GM21381 (cell line): ENCODE results near the gene AQP7.
A peak's percentile ranks its signal among the peaks of the same experiment; 100 is the strongest.
"Not testable (repeated sequence)": the region's sequence is repeated elsewhere in the genome, so short reads cannot be mapped to it uniquely, and the experiment has no call there.

ENCODE experiments used
- ATAC-seq: cut with Tn5 transposase; IDR thresholded peaks from one replicate; pipeline ENCODE4 v1.9.1; 2021; ENCODE audit warnings: mild to moderate bottlenecking, moderate library complexity; ENCODE audit not compliant: unreplicated experiment

Gene AQP7

GRCh38 chr9:33402371-33402770 lies at the start of gene AQP7:
Gene AQP7 (minus strand): TSS chr9:33402568. CDS start chr9:33401262, 1,306 bp downstream.
- not testable (repeated sequence) for ATAC-seq

GRCh38 chr9:33450621-33451146 lies 48.3 kb upstream of the AQP7 start:
- ATAC-seq: no peak

DNA sequence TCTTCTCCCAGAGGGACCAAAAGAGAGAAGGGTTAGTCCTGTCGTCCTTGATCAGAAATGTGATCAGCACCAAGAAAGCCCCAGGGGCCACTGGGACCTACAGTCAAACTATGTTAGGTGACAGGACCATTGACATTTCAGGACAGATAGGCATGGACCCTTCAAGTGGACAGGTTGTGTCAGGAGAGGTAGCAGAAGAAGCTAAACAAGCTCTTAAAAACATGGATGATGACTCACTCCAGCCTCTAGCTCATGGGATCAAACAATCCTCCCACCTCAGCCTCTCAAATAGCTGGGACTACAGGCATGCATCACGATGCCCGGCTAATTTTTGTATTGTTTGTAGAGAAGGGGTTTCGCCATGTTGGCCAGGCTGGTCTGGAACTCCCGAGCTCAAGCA lies 47.3 kb upstream of the AQP7 start:
- no peak for ATAC-seq

- ATAC-seq: no peak
These were observed 45.6 kb upstream of the AQP7 start for GRCh38 chr9:33447799-33448553.

DNA sequence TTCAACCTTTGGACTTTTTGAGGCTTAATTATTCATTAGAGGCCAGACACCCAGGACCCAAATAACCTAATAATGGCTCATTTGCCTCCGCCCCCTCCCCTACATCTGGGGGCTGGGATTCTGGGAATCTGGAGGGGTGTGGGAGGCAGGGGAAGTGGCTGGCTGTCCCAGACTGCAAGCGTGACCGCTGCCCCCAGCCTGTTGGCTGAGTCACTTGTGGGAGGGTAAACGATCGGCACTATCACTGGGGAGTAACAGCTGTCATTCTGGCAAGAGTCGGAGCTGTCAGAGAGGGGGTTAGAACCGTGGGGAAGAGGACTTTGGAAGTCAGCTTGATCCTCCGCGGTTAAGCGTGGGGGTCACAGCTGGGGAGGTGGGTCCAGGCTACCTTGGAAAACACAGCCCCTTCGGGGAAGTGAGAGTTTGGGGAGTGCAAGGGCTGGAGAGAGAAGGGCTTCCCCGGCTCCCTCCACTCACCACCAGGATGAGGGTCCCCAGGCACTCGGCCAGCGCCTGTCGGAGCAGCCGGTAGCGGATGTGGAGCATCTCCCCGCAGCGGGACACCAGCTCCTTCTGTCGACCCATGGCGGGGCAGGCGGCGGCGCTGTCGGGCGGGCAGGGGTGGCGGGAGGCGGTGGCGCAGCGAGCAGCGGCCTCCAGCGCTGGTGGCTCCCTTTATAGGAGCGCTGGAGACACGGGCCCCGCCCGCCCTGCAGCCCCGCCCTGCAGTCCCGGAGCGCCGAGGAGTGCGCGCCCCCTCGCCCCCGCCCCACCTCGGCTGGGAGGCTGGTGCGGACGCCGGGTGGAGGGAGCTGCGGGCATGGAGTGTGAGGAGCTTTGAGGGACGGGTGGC lies 44.8 kb upstream of the AQP7 start, which contains the start of gene AQP3:
AQP3 (minus strand) TSS at position 648 of the 853 bp plus-strand sequence; CDS start at position 585, 63 bp downstream.
- no peak for ATAC-seq

DNA sequence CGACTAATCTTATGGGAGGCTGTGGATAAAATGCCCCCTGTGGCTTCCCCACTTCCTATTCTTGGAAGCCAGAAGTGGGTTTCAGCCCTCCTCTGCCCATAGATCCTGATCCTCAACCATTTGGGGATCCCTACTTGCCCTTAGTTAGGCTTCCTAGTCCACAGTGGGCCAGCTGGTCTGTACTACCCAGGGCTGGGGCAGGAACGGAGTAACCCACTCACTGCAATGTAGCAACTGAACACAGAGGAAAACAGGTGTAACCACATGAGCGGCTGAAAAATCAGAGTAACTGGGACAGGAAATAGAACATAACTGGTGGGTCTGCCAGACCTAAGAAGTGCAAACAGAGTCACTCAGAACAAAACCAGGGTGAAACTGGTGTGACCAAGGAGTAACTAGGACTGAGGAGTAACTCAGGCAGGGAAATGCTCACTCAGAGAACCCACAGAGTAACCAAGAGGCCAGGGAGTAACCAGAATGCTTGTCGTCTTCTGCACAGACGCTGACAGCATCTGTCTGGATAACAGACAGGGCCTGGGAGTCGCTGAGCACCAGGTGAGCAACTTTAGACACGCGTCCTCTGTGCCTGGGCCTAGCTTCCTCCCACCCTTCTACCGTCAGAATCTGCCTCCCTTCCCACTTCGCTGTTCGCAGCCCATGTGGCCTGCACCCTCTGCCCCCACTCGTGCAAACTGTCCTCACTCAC lies 44.0 kb upstream of the AQP7 start:
- ATAC-seq: peak; percentile 85

GRCh38 chr9:33445389-33446239 lies 43.2 kb upstream of the AQP7 start:
- no peak for ATAC-seq

DNA sequence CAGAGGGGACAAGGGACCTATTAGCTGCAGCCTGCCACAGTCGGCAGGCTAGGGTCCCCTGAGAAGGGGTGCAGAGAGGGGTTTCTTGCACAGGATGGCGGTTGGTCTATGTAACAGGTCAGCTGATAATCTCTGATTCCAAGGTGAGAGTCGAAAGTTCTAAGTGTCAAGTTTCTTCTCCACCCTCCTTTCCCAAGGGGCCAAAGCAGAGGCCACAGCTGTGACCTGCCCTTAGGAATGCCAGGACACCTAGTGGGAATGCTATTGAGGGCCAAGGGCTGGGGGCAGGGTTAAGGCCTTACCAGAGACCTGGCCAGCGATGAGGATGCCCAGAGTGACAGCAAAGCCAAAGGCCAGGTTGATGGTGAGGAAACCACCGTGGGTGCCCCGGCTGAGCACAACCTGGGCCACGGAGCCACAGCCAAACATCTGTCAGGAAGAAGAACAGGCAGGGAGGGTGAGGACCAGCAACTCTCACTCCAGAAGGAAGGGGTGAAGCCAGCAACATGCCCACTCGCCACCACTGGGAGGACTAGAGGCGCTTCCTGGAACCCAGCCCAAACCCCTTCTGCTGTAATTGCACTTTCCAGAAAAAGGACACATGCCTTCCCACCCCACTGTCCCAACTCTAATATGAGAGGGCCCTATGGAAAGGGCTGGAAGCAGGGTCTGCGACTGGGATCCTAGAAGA lies 41.2 kb upstream of the AQP7 start:
- no peak for ATAC-seq

DNA sequence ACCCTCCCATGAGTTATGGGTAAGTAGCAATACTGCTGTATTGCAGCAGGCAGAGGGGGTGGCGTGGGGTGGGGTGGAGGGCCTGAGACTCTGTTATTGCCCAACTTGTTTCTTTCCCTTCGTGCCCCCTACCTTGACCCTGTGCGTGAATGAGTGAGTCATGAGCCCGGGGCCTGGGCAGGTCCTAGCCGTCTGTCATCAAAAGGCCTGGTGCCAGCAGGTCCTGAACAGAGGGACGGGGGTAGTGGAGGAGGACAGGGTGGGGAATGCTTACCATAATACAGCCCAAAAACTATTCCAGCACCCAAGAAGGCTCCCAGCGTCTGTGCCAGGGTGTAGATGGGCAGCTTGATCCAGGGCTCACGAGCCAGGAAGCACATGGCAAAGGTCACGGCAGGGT lies 40.7 kb upstream of the AQP7 start:
- no peak for ATAC-seq

DNA sequence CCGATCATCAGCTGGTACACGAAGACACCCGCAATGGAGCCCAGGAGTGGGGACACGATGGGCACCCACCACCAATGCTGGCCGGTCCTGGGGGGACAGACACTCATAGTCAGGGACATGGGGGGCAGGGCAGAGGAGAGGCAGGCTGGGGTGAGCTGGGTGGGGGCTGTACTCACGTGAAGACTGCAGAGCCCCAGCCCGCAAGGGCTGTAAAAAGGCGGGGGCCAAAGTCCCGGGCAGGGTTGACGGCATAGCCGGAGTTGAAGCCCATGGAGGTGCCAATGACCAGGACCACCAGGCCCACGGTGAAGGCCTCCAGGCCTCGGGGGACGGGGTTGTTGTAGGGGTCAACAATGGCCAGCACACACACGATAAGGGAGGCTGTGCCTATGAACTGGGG lies 39.8 kb upstream of the AQP7 start:
- ATAC-seq: no peak

DNA sequence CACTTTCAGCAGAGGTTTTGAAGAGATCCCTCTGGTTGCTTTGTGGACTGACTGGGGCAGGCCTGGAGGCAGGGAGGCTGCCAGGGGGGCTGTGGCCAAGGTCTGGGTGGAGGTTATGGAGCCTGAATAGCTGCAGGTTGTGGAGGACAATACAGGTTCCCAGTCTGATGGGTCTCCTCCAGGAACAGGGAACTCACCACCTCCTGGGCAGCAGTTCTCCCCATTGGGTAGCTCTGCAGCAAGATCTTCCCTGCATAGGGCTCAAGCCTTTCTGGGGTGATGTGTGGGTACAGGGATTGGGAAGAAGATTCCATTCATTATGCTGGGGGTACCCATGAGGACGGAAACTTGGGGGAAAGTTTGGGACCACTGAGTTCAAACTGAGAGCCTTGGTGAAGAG lies 38.2 kb upstream of the AQP7 start:
- ATAC-seq: no peak

DNA sequence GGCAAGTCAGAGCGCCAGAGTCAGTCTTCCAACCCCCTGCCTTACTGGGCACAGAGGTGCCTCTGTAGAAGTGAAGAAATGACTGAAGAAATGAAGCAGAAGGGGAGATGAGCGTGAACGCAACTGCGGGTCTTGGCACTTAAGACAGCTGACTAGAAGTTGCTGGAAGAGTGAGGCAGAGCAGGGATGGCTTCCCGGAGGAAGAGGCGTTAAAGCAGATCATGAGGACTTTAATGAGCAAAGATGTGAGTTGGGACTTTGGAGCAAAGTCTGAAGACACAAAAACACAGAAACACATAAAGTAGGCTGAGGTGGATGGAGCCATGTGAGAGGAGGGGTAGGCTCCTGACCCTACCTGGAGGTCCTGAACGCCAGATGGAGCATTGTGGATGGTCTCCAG lies 37.8 kb upstream of the AQP7 start:
- ATAC-seq: no peak

DNA sequence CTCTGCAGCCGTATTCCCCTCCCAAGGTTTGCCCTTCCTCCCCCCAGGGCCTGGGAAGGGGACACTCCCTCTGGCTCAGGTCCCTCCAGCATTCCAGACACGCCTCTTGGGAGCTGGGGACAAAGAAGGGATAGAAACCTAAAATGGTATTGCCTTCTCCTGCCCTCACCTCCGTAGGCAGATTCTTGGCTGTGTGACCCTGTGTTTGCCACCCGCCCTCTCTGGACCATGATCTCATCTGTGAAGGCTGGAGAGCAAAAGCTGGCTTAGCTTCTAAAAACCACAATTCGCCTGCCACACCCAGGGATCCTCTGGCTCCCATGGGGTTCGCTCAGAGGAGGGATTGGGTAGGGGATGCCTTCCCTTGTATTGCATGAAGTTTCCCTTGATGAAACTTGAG lies 37.4 kb upstream of the AQP7 start:
- ATAC-seq: no peak

DNA sequence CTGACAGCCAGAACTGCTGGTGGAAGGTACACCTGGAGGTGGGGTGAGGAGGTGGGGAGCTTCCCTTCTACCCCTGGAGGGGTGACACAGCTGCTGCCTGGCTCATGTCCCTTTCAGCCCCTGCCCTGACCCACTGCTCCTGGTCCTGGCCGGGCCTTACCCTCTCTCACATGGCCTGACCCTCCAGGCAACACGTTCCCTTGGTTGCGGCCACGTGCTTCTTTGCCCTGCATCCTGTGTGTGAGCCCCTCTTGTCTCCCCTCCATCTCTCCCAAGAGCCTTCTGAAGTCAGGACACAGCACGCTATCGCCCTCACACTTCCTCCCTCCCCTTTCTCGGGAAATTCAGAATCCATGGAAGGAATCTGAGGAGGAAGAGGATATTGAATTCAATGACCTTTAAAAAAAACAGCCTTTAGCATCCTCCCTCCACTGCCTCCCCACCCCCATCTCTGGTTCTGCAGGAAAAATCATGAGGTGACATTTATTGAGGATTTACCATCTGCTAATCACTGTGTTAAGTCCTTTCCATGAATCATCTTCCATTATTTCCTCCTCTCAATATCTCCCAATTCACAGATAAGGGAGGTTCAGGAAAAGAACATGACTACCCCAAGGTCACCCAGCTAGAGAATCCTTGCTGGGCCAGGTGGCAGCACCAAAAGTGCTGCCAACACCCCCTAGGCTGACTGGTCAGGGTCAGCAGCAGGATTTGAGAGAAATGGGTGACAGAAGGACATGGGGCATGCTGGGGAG lies 36.7 kb upstream of the AQP7 start:
- no peak for ATAC-seq

DNA sequence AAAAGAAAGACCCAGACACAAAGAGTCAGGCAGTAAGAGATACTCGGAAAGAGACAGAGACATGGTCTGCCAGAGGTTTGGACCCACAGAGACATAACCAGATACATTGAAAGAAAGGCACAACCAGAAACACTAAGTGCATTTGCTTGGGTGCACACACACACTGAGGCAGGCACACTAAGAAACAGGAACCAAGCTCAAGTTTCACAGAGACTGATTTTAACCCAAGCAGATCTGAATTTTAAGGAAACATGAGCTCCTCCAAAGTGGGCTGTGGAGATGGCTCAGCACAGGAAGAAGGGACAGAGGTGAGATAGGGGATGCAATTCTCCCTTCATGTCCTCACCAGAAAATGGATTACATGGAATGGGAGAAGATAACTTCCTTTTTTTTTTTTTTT lies 35.5 kb upstream of the AQP7 start:
- no peak for ATAC-seq

DNA sequence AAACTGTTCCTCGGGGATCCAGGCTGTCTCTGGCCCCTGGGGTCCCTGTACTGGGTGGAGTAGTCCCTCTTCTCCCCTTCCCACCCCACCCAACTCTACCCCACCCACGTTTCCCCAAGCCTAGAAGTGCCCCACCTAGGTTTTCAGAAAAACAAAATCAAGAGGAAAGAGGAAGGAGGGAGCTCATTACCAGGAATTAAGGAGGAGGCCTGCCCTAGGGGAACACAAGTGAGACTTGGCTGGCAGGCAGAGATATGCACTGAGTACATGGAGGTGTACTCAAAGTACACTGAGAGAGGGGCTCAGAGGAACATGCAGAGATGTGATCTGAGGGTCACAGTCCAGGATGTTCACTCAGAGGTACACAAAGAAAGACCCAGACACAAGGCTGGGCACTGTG lies 34.8 kb upstream of the AQP7 start:
- no peak for ATAC-seq

- ATAC-seq: no peak
These were observed 34.1 kb upstream of the AQP7 start for GRCh38 chr9:33436445-33436844.

GRCh38 chr9:33435821-33436277 lies 33.5 kb upstream of the AQP7 start:
- no peak for ATAC-seq
